Endothelial cell of umbilical vein (primary cell): ENCODE data around the gene CAPG. TPM values are rescaled to one million over a fixed set of nuclear protein-coding genes. Genes with fewer than 3 reads are reported as not detected.

Experiments
- BruUV-seq: library from RNA; stranded (reverse); fragments of 400-500 nt; replicated peaks from 2 replicates; lab custom pipeline; 2021; lab: Mats Ljungman, UMichigan
- CTCF ChIA-PET: fragments of 300-600, 350-600 bp; sonication (Branson Sonifier 250); formaldehyde crosslinking; loops from one replicate; lab custom pipeline; 2021; ENCODE audit warnings: antibody characterized with exemption, inconsistent platforms; lab: Charles Lee
- POLR2A ChIA-PET: fragments of 300-600, 350-600 bp; sonication (Branson Sonifier 250); formaldehyde crosslinking; loops from one replicate; lab custom pipeline; 2021; ENCODE audit warnings: antibody characterized with exemption, inconsistent platforms; lab: Charles Lee
- DNase-seq: peaks from one replicate; pipeline ENCODE4 v3.0.0-alpha.2; 2011; ENCODE audit warnings: low read depth, low spot score
- FAIRE-seq: peaks from 2 replicates; lab custom pipeline; 2011; peaks lifted over from hg19 to GRCh38; lab: Jason Lieb, UNC
- H2AFZ ChIP-seq: 2 replicates; pipeline ENCODE4 v1.6.0; 2012; ENCODE audit warnings: low read depth, low read length, control low read depth, inconsistent platforms
- H3K27ac ChIP-seq: 2 replicates; pipeline ENCODE4 v1.5.1; 2011; ENCODE audit warnings: low read depth, mild to moderate bottlenecking, control low read depth, low read length, moderate library complexity; ENCODE audit not compliant: insufficient read depth
- H3K27me3 ChIP-seq, 2 experiments: 2 replicates each; pipeline versions ENCODE4 v1.6.0 to v1.6.1; 2011; ENCODE audit warnings: low read length in 2 of 2, mixed read lengths in 1 of 2; ENCODE audit not compliant: control insufficient read depth in 2 of 2, insufficient read depth in 2 of 2
- H3K36me3 ChIP-seq, 2 experiments: 2 replicates in 1 of 2; 3 replicates in 1 of 2; pipeline ENCODE4 v1.5.1; 2011; ENCODE audit warnings: low read length in 2 of 2, mild to moderate bottlenecking in 1 of 2, moderate library complexity in 1 of 2; ENCODE audit not compliant: control insufficient read depth in 2 of 2, insufficient read depth in 2 of 2; ENCODE audit errors: extremely low read depth in 1 of 2
- H3K4me1 ChIP-seq: 3 replicates; pipeline ENCODE4 v1.5.1; 2011; ENCODE audit warnings: mild to moderate bottlenecking, low read length; ENCODE audit not compliant: control insufficient read depth, insufficient read depth; ENCODE audit errors: extremely low read depth
- H3K4me2 ChIP-seq: 2 replicates; pipeline ENCODE4 v1.6.1; 2011; ENCODE audit warnings: low read length, control low read depth, mixed read lengths; ENCODE audit not compliant: insufficient read depth
- H3K4me3 ChIP-seq, 3 experiments: fragments of 200-600 bp in 1 of 3; sonication (generic), shearing (Covaris generic) in 1 of 3; replicated peaks in 1 of 3; 2 replicates each; pipeline ENCODE4 v1.5.1; 2011 to 2016; ENCODE audit warnings: control low read depth in 3 of 3, low read length in 3 of 3, mild to moderate bottlenecking in 2 of 3, inconsistent platforms in 1 of 3, low read depth in 1 of 3, moderate library complexity in 1 of 3; ENCODE audit not compliant: insufficient read depth in 1 of 3
- H3K79me2 ChIP-seq: 2 replicates; pipeline ENCODE4 v1.6.0; 2012; ENCODE audit warnings: low read length, inconsistent platforms; ENCODE audit not compliant: control insufficient read depth, insufficient read depth
- H3K9ac ChIP-seq: replicated peaks from 2 replicates; pipeline ENCODE3; 2011; ENCODE audit warnings: low read length, control low read depth; ENCODE audit not compliant: insufficient read depth; ENCODE audit errors: extremely low read depth
- H3K9me1 ChIP-seq: replicated peaks from 3 replicates; pipeline ENCODE4 v1.6.0; 2011; ENCODE audit warnings: mild to moderate bottlenecking, low read length; ENCODE audit not compliant: control insufficient read depth, insufficient read depth; ENCODE audit errors: extremely low read depth
- H3K9me3 ChIP-seq: replicated peaks from 2 replicates; pipeline ENCODE4 v1.5.1; 2012; ENCODE audit warnings: low read length, inconsistent platforms; ENCODE audit not compliant: control insufficient read depth, insufficient read depth
- H4K20me1 ChIP-seq: replicated peaks from 2 replicates; pipeline ENCODE3; 2011; ENCODE audit warnings: mild to moderate bottlenecking, low read length; ENCODE audit not compliant: control insufficient read depth, insufficient read depth; ENCODE audit errors: extremely low read depth
- EZH2 ChIP-seq: IDR thresholded peaks from 2 replicates; pipeline ENCODE4 v1.6.1; 2012; ENCODE audit warnings: borderline replicate concordance, low read depth, mild to moderate bottlenecking, moderate library complexity, low read length, inconsistent platforms; ENCODE audit not compliant: severe bottlenecking
- FOS ChIP-seq: IDR thresholded peaks from 2 replicates; pipeline ENCODE4 v1.6.1; 2011; ENCODE audit warnings: mild to moderate bottlenecking, low read length, moderate library complexity, borderline replicate concordance; ENCODE audit not compliant: insufficient read depth
- GATA2 ChIP-seq: IDR thresholded peaks from 2 replicates; pipeline ENCODE4 v1.7.0; 2011; ENCODE audit warnings: low read depth, mild to moderate bottlenecking, moderate library complexity, mixed read lengths, low read length; ENCODE audit not compliant: insufficient read length, insufficient read depth
- JUN ChIP-seq: IDR thresholded peaks from 2 replicates; pipeline ENCODE4 v1.6.1; 2011; ENCODE audit warnings: borderline replicate concordance, low read depth; ENCODE audit not compliant: insufficient read length, insufficient read depth
- MYC ChIP-seq: IDR thresholded peaks from one replicate; pipeline ENCODE4 v1.6.1; 2011; ENCODE audit warnings: mild to moderate bottlenecking, low read depth, low read length
- POLR2A ChIP-seq: IDR thresholded peaks from 2 replicates; pipeline ENCODE4 v1.6.1; 2012; ENCODE audit warnings: low read depth, mild to moderate bottlenecking, control low read depth, low read length
- POLR2AphosphoS5 ChIP-seq: IDR thresholded peaks from 2 replicates; pipeline ENCODE4 v1.6.1; 2012; ENCODE audit warnings: low read depth, mild to moderate bottlenecking, control low read depth, low read length, moderate library complexity; ENCODE audit not compliant: insufficient read depth
- dilution Hi-C: fragments of 300-500 bp; cut with MboI; formaldehyde crosslinking; loops from one replicate; pipeline ENCODE4 v1.15.0; 2019; ENCODE audit warnings: low sequenced_read_pairs; ENCODE audit not compliant: extremely low pct_ligation_motif_present
- intact Hi-C: fragments of 100-400 bp; cut with micrococcal nuclease; formaldehyde crosslinking; loops from one replicate; pipeline ENCODE4 v1.10.0; 2022
- polyA plus RNA-seq, 4 experiments: library from polyadenylated mRNA; depleted of rRNA in 3 of 4; stranded (reverse) in 3 of 4; unstranded in 1 of 4; fragments of >200 nt; gene quantifications; 2 replicates each; pipeline versions ENCODE4 v1.2.1 to v1.2.3, GENCODE V29; 2011 to 2012; ENCODE audit warnings: missing spikeins in 1 of 4
- total RNA-seq: library from RNA; stranded (reverse); gene quantifications from 2 replicates; pipeline ENCODE4 v1.2.3, GENCODE V29; 2021
- TF ChIP-seq, protein P1 (sequence below), 2 donors: IDR thresholded peaks; 1 replicate in 1 of 2; 2 replicates in 1 of 2; pipeline ENCODE4 v1.5.1; 2011; ENCODE audit warnings: low read length in 2 of 2, mild to moderate bottlenecking in 2 of 2, moderate library complexity in 2 of 2, control low read depth in 1 of 2, inconsistent platforms in 1 of 2, low read depth in 1 of 2; ENCODE audit not compliant: insufficient read depth in 1 of 2; ENCODE audit errors: extremely low read depth in 1 of 2
- TF ChIP-seq, protein P2 (sequence below): IDR thresholded peaks from 2 replicates; pipeline ENCODE4 v1.6.1; 2011; ENCODE audit not compliant: insufficient read depth, insufficient read length

The CAPG gene
- total and polyA plus RNA-seq, 2 donors (not counting 3 experiments of a cell fraction or from before 2014, with no cell fraction given), result 107 to 115 TPM

DNA sequence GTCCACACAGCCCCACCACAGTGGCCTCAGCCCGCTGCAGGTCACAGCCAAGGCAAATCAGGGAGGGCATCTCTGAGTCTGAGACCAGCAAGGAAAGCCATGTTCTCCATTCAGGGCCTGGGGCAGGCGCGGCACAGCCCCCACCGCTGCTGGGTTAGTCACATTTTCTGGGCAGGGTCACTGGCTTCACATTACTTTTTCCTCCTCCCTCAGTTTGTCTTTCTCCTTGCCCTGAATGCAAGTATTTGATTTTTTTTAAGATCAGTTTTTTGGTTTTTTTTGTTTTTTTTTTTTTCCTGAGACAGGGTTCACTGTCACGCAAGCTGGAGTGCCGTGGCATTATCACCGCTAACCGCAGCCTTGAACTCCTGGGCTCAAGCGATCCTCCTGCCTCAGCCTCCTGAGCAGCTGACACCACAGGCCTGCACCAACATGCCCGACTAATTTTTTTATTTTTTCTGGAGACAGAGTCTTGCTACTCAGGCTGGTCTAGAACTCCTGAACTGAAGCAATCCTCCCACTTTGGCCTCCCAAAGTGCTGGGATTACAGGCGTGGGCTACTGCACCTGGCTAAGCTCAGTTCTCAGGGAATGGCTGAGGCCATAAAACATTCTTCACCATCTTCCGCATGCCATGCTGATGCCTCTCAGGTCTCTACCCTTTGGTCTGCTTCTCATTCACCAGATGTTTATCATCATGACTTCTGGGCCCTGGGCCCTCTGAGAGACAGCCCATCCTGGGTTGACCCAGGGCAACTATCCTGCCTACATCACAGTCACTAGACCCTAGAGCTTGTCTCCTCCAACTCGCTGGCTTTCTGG lies 628 bp upstream of the CAPG start:
- dilution Hi-C loops (no loop called here), intact Hi-C loops (no loop called here)
- Histone ChIP-seq H2AFZ (no peak overlapping the region), H3K27me3 (no peaks in the 10 kb centered on the region), H4K20me1 (no peaks in the 10 kb centered on the region), H3K9me1 (no peaks in the 10 kb centered on the region), H3K79me2 (no peaks in the 10 kb centered on the region), H3K9ac (no peak overlapping the region), H3K27ac (no peak overlapping the region), H3K9me3 (no peaks in the 10 kb centered on the region), H3K4me3 (no peak overlapping the region), H3K36me3 (no peaks in the 10 kb centered on the region), H3K4me2 (no peak overlapping the region), H3K4me1 (peaks cover 9% of the 10 kb centered on the region)
- ChIA-PET CTCF (interaction anchor here (0.6 to 1.3 kb wide), 2 partner anchors 140 to 261 kb away, joined by 3 read pairs; no protein-coding TSS in a partner anchor), POLR2A (no interaction called here)
- BruUV-seq, result no TSS peak
- FAIRE-seq, result no peak
- DNase-seq, result no peak
- TF ChIP-seq, protein P1, sequence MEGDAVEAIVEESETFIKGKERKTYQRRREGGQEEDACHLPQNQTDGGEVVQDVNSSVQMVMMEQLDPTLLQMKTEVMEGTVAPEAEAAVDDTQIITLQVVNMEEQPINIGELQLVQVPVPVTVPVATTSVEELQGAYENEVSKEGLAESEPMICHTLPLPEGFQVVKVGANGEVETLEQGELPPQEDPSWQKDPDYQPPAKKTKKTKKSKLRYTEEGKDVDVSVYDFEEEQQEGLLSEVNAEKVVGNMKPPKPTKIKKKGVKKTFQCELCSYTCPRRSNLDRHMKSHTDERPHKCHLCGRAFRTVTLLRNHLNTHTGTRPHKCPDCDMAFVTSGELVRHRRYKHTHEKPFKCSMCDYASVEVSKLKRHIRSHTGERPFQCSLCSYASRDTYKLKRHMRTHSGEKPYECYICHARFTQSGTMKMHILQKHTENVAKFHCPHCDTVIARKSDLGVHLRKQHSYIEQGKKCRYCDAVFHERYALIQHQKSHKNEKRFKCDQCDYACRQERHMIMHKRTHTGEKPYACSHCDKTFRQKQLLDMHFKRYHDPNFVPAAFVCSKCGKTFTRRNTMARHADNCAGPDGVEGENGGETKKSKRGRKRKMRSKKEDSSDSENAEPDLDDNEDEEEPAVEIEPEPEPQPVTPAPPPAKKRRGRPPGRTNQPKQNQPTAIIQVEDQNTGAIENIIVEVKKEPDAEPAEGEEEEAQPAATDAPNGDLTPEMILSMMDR (IDR thresholded peaks at IDR 0.05; ENCODE audit: extremely low read depth in 1 of 2, insufficient read depth in 1 of 2, low read depth in 1 of 2, low read length in 2 of 2), result no peak

DNA sequence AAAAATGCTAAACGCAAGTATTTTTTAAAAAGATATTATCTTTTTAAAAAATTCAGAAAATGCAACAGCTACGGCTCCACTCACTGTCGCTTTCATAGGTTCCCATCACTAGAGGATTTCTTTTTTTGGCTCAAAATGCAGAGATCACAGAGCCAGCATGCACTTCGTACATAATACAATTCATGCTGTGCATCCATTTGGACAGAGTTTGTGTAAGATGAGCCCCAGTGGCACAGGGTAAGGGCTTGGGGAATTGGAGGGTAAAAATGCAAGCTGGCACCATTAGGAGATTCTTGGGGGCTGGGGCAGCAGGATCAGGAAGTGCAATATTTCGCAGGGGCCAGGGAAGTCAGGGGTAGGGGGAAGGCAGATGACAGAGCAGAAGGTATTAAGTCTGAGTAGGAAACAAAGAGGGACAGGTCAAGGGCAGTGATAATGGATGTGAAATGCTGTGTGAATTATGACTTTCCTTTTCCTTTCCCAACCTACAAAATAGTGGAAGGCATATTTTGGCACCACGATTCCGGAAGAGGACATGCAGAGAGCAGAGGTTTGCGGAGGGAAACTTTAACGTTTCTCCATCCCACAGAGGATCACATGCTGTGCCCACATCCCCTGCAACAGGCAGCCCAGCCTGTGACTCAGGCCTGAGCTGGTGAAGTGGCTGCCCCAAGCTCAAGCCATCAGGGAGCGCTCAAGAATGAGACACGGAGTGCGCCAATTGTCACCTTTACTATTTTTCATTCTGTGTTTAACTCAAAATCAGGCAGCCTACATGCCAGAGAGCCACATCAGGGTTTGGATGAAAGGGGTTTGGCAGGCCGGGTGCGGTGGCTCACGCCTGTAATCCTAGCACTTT lies 4.7 kb downstream of the CAPG start:
- Histone ChIP-seq H3K4me3 (no peak overlapping the region), H2AFZ (no peak overlapping the region), H4K20me1 (no peaks in the 10 kb centered on the region), H3K9me1 (no peaks in the 10 kb centered on the region), H3K9me3 (no peaks in the 10 kb centered on the region), H3K4me1 (peaks cover 5% of the 10 kb centered on the region), H3K9ac (no peak overlapping the region), H3K79me2 (no peaks in the 10 kb centered on the region), H3K36me3 (no peaks in the 10 kb centered on the region), H3K4me2 (no peak overlapping the region), H3K27me3 (no peaks in the 10 kb centered on the region), H3K27ac (no peak overlapping the region)
- FAIRE-seq (peak; percentile 47), DNase-seq (peak; percentile 15)
- ChIA-PET CTCF (no interaction called here), POLR2A (interaction anchor here (0.5 kb wide), 1 partner anchor 9 kb away, joined by 3 read pairs; no protein-coding TSS in a partner anchor)
- intact Hi-C loops, result no loop called here
- dilution Hi-C loops, result no loop called here
- no TSS peak for BruUV-seq
- TF ChIP-seq, protein P2, sequence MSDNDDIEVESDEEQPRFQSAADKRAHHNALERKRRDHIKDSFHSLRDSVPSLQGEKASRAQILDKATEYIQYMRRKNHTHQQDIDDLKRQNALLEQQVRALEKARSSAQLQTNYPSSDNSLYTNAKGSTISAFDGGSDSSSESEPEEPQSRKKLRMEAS, result no peak
- no peak for TF ChIP-seq GATA2
- TF ChIP-seq JUN, result no peak
- TF ChIP-seq MYC, result no peak
- TF ChIP-seq, protein P1 (IDR thresholded peaks at IDR 0.05; ENCODE audit: extremely low read depth in 1 of 2, insufficient read depth in 1 of 2, low read depth in 1 of 2, low read length in 2 of 2), result no peak
- TF ChIP-seq FOS, result no peak
- no peak for TF ChIP-seq POLR2AphosphoS5
- TF ChIP-seq POLR2A, result no peak
- TF ChIP-seq EZH2, result no peak
